GM19324 (cell line): ENCODE results near the gene SNAP29.
"Not testable (repeated sequence)": the region's sequence is repeated elsewhere in the genome, so short reads cannot be mapped to it uniquely, and the experiment has no call there.

Experiments used
- ATAC-seq: cut with Tn5 transposase; IDR thresholded peaks from one replicate; pipeline ENCODE4 v1.9.1; 2021; ENCODE audit warnings: mild to moderate bottlenecking, moderate library complexity; ENCODE audit not compliant: unreplicated experiment, low FRiP score

SNAP29 gene

DNA sequence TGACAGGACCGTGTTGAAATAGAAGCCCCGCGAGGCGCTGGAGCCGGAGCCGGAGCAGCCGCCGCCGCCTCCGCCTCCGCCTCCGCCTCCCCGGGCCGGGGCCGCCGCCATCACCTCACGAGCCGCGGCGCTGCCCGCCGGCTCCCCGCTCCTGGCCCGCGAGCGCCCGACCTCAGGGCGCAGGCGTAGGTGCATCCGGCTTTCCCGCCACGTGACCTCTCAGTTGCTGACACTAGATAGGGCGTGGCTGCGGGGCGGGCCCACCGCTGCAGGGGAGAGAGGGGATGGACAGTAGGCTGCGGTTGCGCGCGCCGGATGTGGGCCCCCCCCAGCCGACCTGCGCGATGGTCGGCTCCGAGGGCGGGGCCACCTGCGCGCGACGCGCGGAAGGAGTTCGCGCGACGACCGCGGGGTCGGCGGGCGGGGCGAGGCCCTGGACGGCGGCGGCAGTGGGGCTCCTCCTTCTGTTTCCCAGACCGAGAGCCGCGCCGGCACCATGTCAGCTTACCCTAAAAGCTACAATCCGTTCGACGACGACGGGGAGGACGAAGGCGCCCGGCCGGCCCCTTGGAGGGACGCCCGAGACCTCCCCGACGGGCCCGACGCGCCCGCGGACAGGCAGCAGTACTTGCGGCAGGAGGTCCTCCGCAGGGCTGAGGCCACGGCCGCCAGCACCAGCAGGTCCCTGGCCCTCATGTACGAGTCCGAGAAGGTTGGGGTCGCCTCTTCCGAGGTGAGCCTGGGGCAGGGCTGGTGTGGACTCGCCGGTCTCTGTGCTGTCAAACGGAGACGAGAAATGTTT, at the start of gene SNAP29, which contains the start of gene PI4KA:
Gene SNAP29, plus strand, starts transcription at position 393 of the 802 bp plus-strand sequence. Its CDS starts 104 bp downstream, at position 497.
Gene PI4KA, minus strand, starts transcription at position 197 of the 802 bp plus-strand sequence. Its CDS starts 86 bp downstream, at position 111.
- peak; percentile 95 for ATAC-seq

DNA sequence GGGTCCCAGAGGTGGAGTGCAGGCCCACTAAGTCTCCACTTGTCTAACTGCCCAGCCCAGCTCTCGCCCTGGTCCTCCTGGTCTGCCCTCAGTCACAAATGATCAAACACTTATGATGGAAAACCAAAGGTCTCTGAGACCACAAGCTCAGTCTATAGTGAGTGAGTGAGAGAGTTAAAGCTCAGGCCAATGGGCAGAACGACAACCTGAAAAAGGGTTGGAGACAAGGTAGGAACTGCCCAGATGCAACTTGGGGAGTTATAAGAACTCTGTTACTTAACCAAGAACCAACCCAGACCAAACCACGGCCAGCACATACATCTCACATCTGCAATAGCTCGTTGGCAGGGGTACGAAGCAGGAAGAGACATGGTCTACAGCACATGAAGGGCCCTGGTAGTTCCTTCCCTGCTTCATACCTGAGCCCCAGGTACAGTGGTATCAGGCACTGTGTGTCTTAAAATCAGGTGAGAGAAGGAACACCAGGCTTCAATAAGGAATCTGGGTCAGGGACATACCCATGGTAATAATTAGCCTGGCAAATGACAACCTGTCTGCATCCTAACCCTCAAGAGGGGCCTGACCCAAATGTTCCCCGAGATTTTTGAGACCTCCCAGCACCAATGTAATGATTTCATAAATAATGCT, 49.1 kb upstream of the SNAP29 start:
- no peak for ATAC-seq

DNA sequence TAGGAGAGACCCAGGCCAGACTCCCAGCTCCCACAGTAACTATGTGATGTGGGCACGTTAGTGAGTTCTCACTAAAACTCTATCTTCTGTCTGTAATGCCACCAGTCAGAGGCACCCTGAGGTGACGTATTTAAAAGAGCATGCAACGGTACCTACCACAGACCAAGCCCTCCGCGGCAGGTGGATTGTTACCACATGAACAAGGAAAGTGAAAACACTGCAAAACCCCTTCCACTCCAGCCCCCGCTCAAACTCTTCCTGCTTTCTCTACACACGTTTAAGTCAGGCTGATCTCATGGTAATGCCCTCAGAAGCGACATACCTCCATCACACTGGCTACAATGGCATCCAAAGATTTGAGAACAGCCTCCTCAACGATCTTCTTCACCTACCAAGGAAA, 48.2 kb upstream of the SNAP29 start:
- ATAC-seq = no peak

DNA sequence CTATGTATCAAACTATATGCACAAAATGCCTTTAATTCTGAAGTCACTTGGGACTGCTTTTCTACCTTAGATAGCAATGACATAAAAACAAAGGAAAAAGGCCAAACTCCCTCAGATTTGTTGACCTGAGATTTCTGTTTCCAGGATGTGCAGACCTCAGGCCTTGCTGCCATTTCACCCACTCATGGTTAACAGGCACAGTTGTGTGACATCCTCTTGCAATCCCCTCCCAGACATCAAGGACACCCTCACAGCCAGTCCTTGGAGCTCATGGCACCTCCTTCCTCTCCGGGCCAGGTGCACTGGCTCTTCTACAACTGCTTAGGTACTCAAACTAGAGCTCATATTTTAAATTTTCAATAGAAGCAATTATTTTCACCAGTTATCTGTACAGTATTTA, 47.6 kb upstream of the SNAP29 start:
- no peak for ATAC-seq

DNA sequence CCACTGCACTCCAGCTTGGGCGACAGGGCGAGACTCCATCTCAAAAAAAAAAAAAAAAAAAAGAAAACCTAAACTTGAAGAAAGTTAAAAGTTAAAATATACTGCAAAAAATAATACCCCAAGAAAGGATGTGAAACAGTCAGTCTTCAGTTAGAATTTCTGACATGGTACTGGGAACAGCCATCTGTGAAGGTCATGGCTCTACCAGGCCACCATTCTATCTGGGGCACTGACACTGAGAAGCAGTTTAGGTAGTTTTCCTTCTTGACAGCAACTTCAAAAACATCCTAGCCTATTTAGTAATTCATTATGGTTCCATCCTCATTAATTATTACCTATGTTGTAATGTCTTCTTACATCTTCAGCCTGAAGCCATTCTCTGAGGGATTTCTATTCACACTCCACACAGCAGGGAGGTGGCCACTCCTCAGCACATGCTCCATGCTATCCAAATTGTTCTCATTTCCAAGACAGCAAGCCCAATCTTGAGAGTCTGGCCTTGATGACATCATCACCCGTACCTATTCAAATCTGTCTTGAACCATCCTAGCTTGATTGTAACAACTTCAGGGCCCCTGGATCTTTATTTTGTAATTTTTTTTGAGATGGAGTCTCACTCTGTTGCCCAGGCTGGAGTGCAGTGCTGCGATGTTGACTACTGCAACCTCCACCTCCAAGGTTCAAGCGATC, 46.7 kb upstream of the SNAP29 start:
- no peak for ATAC-seq

DNA sequence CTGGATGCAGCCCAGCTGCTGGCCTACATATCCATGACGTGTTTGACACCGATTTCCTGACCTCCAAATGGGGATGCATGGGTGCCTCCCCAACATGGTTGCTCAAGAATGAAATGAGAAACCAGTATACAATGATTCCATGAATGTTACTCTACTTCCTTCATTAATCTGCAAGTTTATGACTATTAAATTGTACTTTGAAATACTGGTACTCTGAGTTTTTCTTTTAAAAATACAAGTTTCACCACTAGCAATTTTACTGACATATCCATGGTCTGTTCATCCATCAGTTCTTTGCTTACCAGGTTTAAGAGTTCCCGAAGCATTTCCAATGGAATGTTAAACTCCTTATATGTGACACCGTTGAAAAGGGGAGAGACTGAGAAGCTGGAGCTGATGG, 45.8 kb upstream of the SNAP29 start:
- no peak for ATAC-seq

DNA sequence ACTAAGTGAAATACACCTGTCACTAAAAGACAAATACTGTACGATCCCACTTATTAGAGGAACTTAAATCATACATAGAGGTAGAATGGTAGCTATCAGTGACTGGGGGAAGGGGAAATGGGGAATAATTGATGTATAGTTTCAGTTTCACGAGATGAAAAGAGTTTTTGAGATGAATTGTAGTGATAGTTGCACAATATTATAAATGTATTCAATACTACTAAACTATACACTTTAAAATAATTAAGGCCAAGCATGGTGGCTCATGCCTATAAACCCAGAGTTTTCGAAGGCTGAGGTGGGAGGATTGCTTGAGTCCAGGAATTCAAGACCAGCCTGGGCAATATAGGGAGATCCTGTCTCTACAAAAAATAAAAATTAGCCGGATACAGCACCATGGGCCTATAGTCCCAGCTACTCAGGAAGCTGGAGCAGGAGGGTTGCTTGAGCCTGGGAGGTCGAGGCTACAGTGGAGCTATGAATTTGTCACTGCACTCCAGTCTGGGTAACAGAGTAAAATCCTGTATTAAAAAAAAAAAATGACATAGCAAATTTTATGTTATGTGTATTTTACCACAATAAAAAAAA, 44.5 kb upstream of the SNAP29 start:
- no peak for ATAC-seq

DNA sequence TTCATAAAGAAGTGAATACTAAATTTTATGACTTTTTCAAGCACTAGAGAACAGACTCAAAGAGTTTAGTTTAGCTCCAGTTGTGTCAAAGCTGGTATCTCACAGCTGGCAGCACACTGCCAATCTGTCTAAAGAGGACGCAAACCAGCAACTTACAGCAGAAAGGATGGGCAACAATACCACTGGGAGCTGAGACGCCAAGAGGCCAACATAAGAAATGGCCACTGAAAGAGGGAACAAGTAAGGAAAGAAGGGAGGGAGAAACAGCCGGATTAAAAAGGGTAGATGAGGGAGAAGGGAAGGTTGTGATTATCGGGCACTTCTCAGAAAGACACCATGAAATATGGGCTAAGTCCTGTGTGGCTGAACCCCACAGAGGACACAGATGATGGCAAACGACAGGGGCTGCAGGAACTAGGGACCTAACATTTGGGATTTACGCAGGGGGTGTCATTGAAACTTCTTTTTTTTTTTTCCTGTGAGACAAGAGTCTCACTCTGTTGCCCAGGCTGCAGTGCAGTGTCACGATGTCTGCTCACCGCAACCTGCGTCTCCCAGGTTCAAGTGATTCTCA, 43.2 kb upstream of the SNAP29 start:
- no peak for ATAC-seq

DNA sequence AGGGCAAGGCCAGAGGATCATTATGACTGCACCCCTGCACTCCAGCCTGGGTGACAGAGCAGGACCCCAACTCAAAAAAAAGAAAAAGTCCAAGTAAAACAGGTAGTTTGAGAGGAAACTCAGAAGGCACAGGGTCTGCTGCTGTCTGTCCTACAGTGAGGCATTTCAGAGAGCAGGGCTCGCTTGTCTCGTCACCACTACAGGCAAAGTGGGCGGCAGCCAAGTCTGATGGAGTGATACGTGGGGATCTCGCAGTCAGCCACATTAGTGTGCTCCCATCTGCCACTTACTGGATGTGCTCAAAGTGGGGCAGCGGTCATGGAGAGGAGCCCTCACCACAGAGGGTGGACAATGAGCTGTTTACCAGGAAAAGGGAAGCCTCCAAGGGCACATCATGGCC, 42.2 kb upstream of the SNAP29 start:
- no peak for ATAC-seq

DNA sequence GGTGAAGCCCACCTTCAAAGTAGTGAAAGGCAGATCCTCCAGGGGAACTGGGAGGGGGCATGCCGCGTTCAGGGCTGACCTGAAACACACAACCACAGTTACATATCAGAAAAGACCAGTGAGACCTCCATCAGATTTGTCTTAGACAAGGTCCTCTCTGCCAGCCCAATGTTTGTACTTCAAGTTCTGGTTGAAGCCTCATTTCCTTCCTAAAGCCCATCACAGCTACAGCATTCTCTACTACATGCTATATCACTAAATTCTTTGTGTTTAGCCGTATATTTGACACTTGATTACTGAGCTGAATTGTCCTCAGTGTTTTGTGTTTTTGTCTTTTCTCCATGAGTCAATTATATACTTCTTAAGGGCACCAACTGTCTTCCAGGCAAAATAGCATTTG, 40.3 kb upstream of the SNAP29 start:
- ATAC-seq = no peak

DNA sequence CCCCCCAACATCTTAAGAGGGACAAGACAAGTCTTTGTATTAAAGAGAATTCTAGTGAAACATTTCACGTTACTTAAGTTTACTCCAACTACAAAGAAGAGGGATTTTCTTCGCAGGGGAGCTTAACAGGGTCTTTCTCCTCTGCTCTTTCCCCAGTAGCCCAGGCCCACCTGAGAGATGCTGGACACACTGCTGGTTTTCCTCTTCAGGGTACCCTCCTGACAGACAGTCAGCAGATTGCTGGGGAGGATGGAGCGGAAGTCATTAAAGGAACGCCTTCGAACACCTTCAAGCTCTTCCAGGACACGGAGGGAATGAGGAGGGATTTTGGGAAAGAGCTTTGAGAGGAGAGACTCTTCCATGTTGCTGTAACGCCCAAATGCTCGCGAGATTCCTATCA, 39.3 kb upstream of the SNAP29 start:
- ATAC-seq = no peak

DNA sequence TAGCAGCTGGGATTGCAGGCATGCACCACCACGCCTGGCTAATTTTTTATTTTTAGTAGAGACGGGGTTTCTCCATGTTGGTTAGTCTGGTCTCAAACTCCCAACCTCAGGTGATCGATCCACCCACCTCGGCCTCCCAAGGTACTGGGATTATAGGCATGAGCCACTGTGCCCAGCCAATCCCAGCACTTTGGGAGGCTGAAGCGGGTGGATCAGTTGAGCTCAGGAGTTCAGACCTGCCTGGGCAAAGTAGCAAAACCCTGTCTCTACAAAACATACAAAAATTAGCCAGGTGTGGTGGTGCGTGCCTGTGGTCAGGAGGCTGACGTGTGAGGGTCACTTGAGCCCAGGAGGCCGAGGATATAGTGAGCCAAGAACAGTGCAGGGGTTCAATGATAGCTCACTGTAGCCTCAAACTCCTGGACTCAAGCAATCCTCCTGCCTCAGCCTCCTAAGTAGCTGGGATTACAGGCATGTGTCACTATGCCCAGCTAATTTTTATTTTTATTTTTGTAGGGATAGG, 37.0 kb upstream of the SNAP29 start:
- not testable (repeated sequence) for ATAC-seq

DNA sequence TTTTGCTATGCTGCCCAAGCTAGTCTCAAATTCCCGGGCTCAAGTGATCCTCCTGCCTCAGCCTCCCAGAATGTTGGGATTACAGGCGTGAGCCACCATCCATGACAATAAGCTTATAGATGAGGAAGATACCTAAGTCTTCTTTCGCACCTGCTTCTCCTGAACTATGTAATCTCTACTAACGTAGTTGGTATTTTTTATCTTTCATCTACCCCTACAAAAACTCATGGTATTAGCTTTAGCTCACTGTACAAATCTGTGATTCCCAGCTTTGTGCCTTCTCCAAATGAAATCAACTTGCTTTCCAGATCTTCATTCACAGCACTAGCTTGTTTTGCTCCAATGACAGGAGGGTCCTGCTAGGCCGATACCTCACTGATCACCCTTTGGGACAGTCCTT, 36.6 kb upstream of the SNAP29 start:
- no peak for ATAC-seq

DNA sequence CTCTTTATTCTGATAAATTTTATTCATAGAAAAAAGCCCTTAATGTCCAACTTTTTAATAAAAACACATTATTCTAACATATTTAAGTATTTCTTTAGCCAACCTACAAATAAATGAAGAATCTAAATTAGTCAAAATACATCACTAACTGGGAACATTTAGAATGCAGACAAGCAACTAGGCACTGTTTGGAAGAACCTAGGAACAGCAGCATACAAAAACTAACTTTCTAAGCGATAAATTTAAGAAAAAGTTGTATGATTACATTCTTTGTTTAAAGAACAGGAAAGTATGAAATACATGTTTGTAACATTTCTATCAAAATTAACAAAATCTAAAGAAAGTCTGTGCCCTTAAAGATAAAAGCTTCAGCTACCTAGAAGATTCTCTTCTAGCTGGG, 35.5 kb upstream of the SNAP29 start:
- no peak for ATAC-seq

DNA sequence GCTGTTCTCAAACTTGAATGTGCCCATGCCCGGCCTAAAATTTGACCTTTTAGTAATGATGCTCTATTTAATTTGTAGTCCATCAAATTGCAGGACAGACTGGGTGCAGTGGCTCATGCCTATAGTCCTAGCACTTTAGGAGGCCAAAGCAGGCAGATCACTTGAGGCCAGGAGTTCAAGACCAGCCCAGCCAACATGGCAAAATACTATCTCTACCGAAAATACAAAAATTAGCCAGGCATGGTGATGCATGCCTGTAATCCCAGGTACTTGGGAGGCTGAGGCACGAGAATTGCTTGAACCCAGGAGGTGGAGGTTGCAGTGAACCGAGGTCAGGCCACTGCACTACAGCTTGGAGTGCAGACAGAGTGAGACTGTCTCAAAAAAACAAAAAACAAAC, 33.6 kb upstream of the SNAP29 start:
- not testable (repeated sequence) for ATAC-seq

DNA sequence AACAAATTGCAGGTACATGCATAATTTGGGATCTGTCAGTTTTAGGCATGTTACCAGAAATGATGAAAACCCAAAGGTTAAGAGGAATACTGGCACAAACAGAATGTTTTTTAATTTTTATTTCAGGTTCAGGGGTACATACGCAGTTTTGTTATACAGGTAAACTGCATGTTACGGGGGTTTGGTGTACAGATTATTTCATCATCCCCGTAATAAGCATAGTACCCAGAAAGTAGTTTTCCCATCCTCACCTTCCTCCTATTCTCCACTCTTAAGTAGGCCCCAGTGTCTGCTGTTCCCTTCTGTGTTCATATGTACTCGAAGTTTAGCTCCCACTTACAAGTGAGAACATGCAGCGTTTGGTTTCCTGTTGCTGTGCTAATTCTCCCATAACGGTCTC, 33.2 kb upstream of the SNAP29 start:
- ATAC-seq = no peak

DNA sequence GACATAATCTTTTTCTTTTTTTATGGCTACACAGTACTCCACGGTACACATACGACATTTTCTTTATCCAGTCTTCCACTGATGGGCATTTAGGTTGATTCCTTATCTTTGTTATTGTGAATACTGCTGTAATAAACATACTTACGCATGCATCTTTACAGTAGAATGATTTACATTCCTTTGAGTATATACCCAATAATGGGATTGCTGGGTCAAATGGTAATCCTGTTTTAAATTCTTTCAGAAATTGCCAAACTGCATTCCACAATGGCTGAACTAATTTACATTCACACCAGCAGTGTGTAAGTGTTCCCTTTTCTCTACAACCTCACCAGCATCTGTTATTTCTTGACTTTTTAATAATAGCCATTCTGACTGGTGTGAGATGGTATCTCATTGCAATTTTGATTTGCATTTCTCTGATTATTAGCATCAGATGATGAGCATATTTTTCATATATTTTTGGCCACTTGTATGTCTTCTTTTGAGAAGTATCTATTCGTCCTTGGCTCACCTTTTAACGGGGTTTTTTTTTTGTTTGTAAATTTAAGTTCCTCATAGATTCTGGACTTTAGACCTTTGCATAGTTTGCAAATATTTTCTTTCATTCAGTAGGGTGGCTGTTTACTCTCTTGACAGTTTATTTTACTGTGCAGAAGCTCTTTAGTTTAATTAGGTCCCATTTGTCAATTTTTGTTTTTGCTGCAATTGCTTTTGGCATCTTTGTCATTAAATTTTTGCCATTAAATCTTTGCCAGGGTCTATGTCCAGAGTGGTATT, 32.2 kb upstream of the SNAP29 start:
- not testable (repeated sequence) for ATAC-seq

DNA sequence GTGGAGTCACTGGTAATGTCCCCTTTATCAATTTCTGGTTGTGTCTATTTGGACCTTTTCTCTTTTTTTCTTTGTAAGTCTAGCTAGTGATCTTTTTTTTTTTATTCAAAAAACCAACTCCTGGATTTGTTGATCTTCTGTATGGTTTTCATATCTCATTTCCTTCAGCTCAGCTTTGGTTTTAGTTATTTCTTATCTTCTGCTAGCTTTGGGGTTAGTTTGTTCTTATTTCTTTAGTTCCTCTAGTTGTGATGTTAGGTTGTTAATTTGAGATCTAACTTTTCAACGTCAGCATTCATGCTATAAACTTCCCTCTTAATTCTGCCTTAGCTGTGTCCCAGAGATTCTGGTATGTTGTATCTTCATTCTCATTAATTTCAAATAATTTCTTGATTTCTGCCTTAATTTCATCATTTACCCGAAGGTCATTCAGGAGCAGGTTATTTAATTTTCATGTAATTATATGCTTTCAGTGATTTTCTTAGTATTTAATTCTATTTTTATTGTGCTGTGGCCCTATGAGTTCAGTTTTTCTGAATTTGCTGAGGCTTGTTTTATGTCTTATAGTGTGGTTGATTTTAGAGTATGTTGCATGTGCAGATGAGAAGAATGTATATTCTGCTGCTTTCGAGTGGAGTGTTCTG, 29.2 kb upstream of the SNAP29 start:
- no peak for ATAC-seq

DNA sequence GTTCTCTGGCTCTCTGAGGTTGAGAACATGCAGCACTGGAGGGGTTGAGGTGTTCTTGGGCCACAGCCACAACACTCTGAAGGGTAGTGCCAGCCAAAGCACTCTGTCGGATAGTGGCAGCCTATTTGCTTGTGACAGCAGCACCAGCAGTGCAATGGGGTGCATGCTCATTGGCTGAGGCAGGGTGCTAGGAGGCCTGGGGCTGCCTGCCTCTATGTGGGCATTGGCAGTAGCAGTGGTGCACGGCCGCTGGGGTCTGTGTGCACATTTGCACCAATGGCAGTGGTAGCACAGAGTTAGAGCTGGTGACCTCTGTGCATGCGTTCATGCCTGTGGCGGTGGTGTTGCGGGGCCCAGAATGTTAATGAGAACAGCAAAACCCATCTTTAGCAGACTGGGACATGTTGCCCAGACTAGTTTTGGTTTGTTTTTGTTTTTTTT, 25.6 kb upstream of the SNAP29 start:
- no peak for ATAC-seq
